ENCODE results near the gene CRACR2B.

- TF ChIP-seq, protein P1, sequence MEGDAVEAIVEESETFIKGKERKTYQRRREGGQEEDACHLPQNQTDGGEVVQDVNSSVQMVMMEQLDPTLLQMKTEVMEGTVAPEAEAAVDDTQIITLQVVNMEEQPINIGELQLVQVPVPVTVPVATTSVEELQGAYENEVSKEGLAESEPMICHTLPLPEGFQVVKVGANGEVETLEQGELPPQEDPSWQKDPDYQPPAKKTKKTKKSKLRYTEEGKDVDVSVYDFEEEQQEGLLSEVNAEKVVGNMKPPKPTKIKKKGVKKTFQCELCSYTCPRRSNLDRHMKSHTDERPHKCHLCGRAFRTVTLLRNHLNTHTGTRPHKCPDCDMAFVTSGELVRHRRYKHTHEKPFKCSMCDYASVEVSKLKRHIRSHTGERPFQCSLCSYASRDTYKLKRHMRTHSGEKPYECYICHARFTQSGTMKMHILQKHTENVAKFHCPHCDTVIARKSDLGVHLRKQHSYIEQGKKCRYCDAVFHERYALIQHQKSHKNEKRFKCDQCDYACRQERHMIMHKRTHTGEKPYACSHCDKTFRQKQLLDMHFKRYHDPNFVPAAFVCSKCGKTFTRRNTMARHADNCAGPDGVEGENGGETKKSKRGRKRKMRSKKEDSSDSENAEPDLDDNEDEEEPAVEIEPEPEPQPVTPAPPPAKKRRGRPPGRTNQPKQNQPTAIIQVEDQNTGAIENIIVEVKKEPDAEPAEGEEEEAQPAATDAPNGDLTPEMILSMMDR (conservative IDR thresholded peaks at IDR 0.05) = no peak
- no peak for TF ChIP-seq EZH2 (IDR thresholded peaks at IDR 0.05; ENCODE audit: low read depth)
Measured at GRCh38 chr11:783581-784015, 44.1 kb upstream of the CRACR2B start.
